Activated T-helper 17 cell treated with anti-CD3 and anti-CD28 coated beads, Interleukin-2, amount 50 U/mL, for 72 hours (primary cell): Measurements from ENCODE around the gene EMC9. TPM values are rescaled to one million over a fixed set of nuclear protein-coding genes. Genes with fewer than 3 reads are reported as not detected.
"Not testable (repeated sequence)": the region's sequence is repeated elsewhere in the genome, so short reads cannot be mapped to it uniquely, and the experiment has no call there.

Experiments
- ATAC-seq: fragments of 150-1000 bp; cut with Tn5 transposase; replicated peaks from 2 replicates; pipeline ENCODE4 v1.10.0; 2021; ENCODE audit warnings: mild to moderate bottlenecking, moderate library complexity
- H3K27ac Mint-ChIP-seq: one replicate; pipeline ENCODE4 v1.8.0; 2022; ENCODE audit warnings: mixed read lengths
- H3K27me3 Mint-ChIP-seq: one replicate; pipeline ENCODE4 v1.8.0; 2022; ENCODE audit warnings: mixed read lengths
- H3K36me3 Mint-ChIP-seq: one replicate; pipeline ENCODE4 v1.8.0; 2022; ENCODE audit warnings: low read depth, mild to moderate bottlenecking, mixed read lengths
- H3K4me1 Mint-ChIP-seq: one replicate; pipeline ENCODE4 v1.8.0; 2022; ENCODE audit warnings: mixed read lengths
- H3K4me3 Mint-ChIP-seq: one replicate; pipeline ENCODE4 v1.8.0; 2022; ENCODE audit warnings: mild to moderate bottlenecking, mixed read lengths
- H3K9me3 Mint-ChIP-seq: one replicate; pipeline ENCODE4 v1.8.0; 2022; ENCODE audit warnings: mixed read lengths
- total RNA-seq, 2 donors: library from RNA; stranded (reverse); gene quantifications; one replicate each; pipeline ENCODE4 v1.2.3, GENCODE V29; 2022

Gene EMC9
- total RNA-seq, 2 donors from 2014 or later = 31.0 to 43.8 TPM

DNA sequence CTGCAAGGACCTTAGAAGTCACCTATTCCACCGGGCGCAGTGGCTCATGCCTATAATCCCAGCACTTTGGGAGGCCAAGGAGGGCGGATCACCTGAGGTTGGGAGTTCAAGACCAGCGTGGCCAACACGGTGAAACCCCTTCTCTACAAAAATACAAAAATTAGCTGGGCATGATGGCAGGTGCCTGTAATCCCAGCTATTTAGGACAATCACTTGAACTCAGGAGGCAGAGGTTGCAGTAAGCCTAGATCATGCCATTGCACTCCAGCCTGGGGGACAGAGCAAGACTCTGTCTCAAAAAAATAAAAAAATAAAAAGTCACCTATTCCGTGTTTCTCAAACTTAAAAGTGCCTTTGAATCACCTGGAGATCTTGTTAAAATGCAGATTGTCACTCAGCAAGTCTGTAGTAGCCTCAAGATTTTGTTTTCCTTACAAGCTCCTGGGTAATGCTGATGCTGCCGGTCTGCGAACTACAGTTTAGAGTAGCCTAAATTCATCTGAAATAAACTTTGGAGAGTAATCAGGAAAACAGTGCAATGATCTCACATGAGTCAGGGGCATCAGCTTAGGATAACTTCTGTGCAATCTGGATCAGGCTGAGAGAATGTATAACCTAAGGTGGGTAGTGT lies 35.7 kb downstream of the EMC9 start:
- H3K9me3 Mint-ChIP-seq, H3K27me3 Mint-ChIP-seq, H3K4me1 Mint-ChIP-seq, ATAC-seq, H3K4me3 Mint-ChIP-seq: not testable (repeated sequence)
- Mint-ChIP-seq H3K36me3 (peaks cover 35% of the 10 kb centered on the region), H3K27ac (peak overlapping the region; percentile 28)

DNA sequence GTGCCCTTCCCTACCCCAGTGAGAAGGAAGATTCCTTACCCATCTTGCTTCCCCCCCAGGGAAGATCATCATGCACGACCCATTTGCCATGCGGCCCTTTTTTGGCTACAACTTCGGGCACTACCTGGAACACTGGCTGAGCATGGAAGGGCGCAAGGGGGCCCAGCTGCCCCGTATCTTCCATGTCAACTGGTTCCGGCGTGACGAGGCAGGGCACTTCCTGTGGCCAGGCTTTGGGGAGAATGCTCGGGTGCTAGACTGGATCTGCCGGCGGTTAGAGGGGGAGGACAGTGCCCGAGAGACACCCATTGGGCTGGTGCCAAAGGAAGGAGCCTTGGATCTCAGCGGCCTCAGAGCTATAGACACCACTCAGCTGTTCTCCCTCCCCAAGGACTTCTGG lies 37.9 kb downstream of the EMC9 start:
- H3K4me3 Mint-ChIP-seq = no peak overlapping the region
- peaks cover 52% of the 10 kb centered on the region for H3K36me3 Mint-ChIP-seq
- H3K9me3 Mint-ChIP-seq = no peaks in the 10 kb centered on the region
- no peaks in the 10 kb centered on the region for H3K27me3 Mint-ChIP-seq
- ATAC-seq = no peak
- H3K27ac Mint-ChIP-seq = no peak overlapping the region
- H3K4me1 Mint-ChIP-seq = no peaks in the 10 kb centered on the region

DNA sequence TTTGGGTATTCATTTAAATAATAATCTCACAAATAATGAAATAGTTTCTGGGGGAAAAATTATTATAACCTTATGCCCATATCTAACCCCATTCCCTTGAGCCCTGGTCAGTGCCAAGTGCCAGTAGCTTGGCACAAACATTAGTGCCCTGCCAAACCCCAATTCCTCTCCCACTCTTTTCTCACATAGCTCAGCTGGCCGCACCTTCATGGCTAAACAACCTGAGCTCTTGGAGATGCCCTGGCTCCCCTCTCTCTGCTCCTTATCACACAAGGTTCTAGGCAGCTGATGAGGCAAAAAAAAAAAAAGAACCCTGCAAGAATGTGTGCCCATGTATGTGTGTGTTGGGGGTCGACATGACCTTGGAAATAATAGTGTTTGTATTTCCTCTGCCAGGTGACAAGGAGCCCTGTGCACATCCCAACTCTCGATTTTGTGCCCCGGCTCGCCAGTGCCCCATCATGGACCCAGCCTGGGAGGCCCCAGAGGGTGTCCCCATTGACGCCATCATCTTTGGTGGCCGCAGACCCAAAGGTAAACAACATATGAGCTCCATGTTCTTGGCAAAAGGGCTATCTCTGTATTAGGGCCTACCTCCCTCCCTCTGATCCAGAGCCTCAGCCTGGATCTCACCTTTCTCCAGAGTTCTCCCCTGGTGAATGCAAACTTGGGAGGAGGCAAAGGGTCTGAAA lies 38.9 kb downstream of the EMC9 start:
- H3K36me3 Mint-ChIP-seq = peaks cover 60% of the 10 kb centered on the region
- no peaks in the 10 kb centered on the region for H3K9me3 Mint-ChIP-seq
- no peak overlapping the region for H3K27ac Mint-ChIP-seq
- H3K4me3 Mint-ChIP-seq = no peak overlapping the region
- no peak for ATAC-seq
- H3K27me3 Mint-ChIP-seq = no peaks in the 10 kb centered on the region
- H3K4me1 Mint-ChIP-seq = no peaks in the 10 kb centered on the region

DNA sequence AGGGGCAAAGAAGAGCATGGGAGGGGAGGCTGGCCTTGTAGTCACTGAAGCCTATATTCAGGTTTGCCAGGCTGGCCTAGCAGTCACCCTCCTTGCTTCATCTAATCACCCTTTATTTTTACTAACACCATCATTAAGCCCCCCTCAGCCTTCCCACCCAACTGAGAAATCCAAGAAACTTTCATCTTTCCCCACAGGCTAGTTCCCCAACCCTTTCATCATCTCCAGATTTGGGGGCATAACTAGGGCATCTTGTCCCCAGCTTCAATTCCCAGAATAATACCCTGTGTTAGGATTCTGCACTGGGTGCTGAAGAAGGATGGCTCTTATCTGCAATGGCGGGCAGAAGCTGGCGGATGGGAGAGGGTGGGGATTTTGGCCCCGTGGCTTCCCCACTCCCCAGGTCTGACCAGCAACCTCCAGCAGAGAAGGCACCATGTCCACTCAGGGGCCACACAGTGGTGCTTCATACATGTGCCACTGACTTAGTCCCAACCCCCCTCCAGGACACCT lies 40.4 kb downstream of the EMC9 start:
- H3K4me3 Mint-ChIP-seq = no peak overlapping the region
- peaks cover 70% of the 10 kb centered on the region for H3K36me3 Mint-ChIP-seq
- H3K27me3 Mint-ChIP-seq = no peaks in the 10 kb centered on the region
- H3K4me1 Mint-ChIP-seq = no peaks in the 10 kb centered on the region
- ATAC-seq = no peak
- peak overlapping the region; percentile 46 for H3K27ac Mint-ChIP-seq
- H3K9me3 Mint-ChIP-seq = no peaks in the 10 kb centered on the region

DNA sequence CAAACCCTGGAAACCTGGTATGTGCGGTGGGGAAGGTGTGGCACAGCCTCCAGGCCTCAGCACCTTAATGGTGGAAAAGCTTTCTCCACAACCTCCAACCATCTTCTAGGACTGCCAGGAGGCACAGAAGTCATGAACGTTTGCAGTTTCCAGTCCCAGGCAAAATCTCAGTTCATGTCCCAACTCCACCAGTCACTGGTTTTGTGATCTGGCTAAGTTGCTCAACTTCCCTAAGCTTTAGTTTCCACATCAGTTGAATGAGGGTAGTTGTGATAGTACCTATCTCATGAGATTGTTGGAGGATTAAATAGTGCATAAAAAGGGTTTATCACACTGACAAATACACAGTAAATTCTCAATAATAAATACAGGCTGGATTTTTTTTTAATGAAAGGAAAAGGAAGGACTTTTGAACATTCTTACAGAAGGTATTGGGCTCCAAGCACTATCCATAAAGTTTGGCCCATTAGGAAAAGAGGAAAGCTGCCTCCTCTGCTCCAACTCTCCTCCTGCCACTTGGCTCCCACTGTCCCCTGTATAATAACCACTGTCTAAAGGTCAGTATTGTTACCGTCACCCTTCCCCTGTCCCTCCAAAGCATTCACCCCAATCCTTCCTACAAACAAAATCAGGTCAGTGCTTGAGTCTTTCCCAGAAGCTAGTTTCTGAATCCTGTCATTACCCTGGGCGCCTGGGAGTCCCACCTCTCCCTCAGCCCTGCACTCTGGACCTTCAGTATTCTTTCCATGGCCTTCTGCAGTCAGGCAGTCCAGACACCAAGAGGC lies 41.0 kb downstream of the EMC9 start:
- ATAC-seq = no peak
- H3K4me3 Mint-ChIP-seq = no peak overlapping the region
- peaks cover 5% of the 10 kb centered on the region for H3K4me1 Mint-ChIP-seq
- H3K27ac Mint-ChIP-seq = peak overlapping the region; percentile 46
- no peaks in the 10 kb centered on the region for H3K27me3 Mint-ChIP-seq
- H3K36me3 Mint-ChIP-seq = peaks cover 75% of the 10 kb centered on the region
- H3K9me3 Mint-ChIP-seq = no peaks in the 10 kb centered on the region

DNA sequence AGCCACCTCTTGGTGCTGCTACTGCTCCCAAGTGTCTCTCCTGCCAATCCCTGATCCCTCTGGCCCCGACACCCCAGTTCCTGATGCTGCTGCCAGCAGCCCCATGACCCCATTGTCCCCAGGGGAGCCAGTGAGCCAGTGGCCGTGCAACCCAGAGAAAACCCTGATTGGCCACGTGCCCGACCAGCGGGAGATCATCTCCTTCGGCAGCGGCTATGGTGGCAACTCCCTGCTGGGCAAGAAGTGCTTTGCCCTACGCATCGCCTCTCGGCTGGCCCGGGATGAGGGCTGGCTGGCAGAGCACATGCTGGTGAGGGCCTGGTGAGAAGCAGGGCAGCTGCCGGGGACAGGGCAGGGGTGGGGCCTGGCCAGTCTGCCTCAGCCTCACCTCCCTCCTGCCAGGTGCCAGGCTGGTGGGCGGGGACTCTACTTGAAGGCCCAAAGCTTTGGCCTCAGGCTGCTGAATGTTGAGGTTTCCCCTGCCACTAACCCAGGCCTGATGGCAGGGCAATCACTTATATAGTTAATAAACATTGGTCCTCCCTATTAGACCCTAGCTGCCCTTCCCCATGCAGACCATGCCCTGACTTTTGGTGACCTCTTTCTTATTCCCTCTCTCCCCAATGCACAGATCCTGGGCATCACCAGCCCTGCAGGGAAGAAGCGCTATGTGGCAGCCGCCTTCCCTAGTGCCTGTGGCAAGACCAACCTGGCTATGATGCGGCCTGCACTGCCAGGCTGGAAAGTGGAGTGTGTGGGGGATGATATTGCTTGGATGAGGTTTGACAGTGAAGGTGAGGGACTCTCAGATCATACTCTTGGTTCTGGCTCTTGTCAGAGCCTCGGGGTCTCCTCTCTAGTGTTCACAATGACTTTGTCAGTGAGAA lies 42.2 kb downstream of the EMC9 start:
- Mint-ChIP-seq H3K4me3 (no peak overlapping the region), H3K36me3 (peaks cover 77% of the 10 kb centered on the region), H3K4me1 (peaks cover 6% of the 10 kb centered on the region), H3K27ac (no peak overlapping the region), H3K9me3 (no peaks in the 10 kb centered on the region), H3K27me3 (no peaks in the 10 kb centered on the region)
- ATAC-seq = no peak

DNA sequence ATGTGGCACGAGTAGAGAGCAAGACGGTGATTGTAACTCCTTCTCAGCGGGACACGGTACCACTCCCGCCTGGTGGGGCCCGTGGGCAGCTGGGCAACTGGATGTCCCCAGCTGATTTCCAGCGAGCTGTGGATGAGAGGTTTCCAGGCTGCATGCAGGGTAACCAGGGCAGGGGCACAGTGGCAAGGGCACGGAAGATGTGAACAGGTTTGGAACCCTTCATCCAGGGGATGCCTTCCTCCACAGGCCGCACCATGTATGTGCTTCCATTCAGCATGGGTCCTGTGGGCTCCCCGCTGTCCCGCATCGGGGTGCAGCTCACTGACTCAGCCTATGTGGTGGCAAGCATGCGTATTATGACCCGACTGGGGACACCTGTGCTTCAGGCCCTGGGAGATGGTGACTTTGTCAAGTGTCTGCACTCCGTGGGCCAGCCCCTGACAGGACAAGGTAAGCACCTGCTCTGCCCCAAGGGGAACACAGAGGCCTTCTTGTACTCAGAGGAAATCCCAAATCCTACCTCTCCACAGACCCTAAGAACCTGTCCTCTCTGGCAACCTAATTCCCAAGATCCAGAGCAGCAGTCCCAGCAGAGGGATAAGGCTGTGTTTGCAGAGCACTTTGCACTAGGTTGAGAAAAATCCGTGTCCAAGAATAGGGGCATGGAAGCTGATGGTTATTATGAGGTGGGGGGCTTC lies 43.0 kb downstream of the EMC9 start:
- peaks cover 69% of the 10 kb centered on the region for H3K36me3 Mint-ChIP-seq
- H3K4me1 Mint-ChIP-seq = peaks cover 9% of the 10 kb centered on the region
- H3K9me3 Mint-ChIP-seq = no peaks in the 10 kb centered on the region
- no peak for ATAC-seq
- no peaks in the 10 kb centered on the region for H3K27me3 Mint-ChIP-seq
- H3K27ac Mint-ChIP-seq = no peak overlapping the region
- no peak overlapping the region for H3K4me3 Mint-ChIP-seq

DNA sequence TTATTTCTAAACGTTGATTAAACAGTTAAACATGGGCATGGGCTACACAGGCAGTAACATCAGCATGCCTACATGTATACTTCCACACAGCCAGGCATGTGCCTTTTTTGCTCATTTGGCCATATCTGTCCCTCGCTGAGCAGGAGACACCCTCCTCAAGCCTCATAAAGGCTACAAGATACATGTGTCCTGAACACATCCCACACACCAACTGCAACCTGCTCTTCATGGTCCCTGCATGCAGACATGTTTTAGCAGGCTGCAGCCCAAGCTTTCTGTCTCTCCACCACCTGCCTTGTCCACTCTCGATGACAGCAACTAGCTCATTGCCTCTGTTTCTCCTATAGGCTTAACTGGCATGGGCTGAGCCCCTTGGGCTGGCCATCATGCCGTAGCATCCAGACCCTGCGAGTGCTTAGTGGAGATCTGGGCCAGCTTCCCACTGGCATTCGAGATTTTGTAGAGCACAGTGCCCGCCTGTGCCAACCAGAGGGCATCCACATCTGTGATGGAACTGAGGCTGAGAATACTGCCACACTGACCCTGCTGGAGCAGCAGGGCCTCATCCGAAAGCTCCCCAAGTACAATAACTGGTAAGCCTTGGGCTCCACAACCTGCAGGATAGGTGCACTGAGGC lies 44.7 kb downstream of the EMC9 start:
- H3K4me3 Mint-ChIP-seq = peak overlapping the region; percentile 43
- H3K9me3 Mint-ChIP-seq = no peaks in the 10 kb centered on the region
- H3K27me3 Mint-ChIP-seq = no peaks in the 10 kb centered on the region
- H3K36me3 Mint-ChIP-seq = peaks cover 57% of the 10 kb centered on the region
- peaks cover 14% of the 10 kb centered on the region for H3K4me1 Mint-ChIP-seq
- peak overlapping the region; percentile 26 for H3K27ac Mint-ChIP-seq
- ATAC-seq = no peak

DNA sequence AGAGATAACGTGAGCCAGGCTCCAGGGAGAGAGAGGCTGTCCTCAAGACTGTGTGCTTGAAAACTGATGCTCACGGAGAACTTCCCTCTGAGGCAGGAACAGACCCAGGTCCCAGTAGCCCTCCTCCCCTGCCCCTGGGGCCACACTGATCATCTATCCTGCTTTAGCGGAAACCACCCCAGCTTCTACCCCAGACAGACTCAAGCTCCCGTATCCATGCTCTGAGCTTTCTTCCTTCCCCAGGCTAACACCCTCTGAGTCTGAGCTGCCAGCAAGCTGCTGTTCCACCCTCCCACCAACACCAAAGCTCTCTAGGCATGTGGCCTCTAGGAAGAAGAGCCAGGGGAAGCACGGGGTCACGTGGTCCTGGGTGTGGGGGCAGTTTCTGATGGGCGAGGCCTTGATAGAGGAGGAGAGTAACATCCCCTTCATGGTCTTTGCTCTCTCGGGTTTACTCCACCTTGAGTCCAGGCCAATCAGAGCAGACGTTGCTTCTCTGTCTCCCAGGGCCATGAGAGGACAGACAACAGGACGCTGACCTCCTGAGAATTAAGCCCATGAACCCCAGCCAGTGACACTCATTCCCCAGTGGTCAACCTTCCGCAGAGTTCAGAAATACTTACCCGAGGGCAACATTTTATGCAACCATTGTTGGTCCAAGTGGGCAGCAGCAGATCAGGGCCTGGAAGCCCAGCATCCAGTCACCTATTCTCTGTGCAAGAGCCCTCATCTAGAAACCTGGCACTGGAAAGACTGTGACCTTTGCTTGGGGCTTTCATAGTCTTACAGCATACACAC lies 45.9 kb downstream of the EMC9 start:
- H3K9me3 Mint-ChIP-seq = no peaks in the 10 kb centered on the region
- H3K4me3 Mint-ChIP-seq = peak overlapping the region; percentile 92
- H3K4me1 Mint-ChIP-seq = peaks cover 17% of the 10 kb centered on the region
- peak overlapping the region; percentile 97 for H3K27ac Mint-ChIP-seq
- no peaks in the 10 kb centered on the region for H3K27me3 Mint-ChIP-seq
- peaks cover 47% of the 10 kb centered on the region for H3K36me3 Mint-ChIP-seq
- peak; percentile 68 for ATAC-seq

DNA sequence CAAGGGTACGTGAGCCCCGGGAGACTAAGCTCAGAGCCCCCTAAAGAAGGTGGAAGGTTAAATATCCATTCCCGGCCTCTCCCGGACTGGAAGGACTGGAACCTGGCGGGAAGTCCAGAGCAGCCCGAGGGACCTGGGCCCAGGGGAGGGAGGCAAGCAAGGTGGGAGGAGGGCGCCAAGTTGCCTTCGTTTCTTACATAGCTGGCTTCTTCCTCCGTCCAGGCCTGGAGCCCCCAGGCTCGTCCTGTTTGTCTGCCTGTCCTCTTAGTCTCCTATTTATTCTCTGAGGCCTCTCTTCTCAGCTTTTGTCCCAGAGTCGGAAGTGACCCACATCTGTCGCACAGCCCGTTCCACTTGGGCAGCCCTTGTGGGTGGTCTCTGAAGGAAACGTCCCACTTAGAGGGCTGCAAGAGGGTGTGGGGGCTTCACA lies 46.5 kb downstream of the EMC9 start:
- peak; percentile 4 for ATAC-seq
- Mint-ChIP-seq H3K36me3 (peaks cover 40% of the 10 kb centered on the region), H3K9me3 (no peaks in the 10 kb centered on the region), H3K27ac (peak overlapping the region; percentile 97), H3K4me1 (peaks cover 19% of the 10 kb centered on the region), H3K4me3 (peak overlapping the region; percentile 92), H3K27me3 (no peaks in the 10 kb centered on the region)

DNA sequence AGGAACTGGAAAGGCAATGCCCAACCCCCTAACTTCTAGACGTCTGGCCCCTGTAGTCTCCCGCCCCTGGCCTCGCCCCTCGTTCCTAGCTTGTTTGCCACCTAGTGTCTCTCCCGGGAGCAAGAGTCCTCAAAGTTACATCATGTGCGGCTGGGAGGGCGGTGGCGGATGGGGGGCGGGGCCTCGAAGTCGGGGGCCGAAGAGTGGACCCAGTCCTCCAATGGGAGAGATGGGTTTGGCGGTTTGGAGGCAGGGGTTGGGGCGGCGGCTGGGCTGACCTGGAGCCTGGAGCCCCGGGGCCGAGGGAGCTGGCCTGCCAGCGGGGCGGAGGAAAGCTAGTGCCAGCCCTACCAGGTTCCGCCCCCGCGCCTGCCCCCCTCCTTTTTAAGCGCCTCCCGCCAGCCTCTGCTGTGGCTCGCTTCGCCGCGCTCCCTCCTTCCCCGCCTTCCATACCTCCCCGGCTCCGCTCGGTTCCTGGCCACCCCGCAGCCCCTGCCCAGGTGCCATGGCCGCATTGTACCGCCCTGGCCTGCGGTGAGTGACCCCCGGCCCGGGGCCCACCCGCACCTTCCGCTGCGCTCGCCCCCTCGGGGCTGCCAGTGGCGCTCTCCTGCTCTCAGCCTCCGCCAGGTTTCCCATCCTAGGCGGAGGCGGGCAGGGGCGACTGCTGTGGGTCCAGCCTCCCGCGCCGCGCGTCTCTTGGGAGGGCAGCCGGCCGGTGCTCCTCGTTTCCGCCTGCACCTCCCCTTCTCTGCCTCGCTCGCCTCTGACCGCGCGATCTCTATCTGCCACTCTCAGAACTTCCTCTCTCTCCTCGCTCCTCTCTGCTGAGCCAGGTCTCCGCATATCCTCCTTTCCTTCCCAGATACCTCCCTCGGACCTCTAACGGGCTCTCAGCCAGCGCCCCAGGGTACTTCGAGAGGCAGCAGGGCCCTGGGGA lies 47.2 kb downstream of the EMC9 start, which contains the start of gene PCK2:
TSS of gene PCK2 (plus strand) at position 411 of the 940 bp plus-strand sequence. CDS start at position 506, 95 bp downstream.
- Mint-ChIP-seq H3K9me3 (no peaks in the 10 kb centered on the region), H3K27ac (peak within 1 kb of the TSS; percentile 97), H3K4me3 (peak within 1 kb of the TSS; percentile 92), H3K36me3 (peaks cover 34% of the 10 kb centered on the region), H3K27me3 (no peaks in the 10 kb centered on the region), H3K4me1 (peaks cover 23% of the 10 kb centered on the region)
- ATAC-seq = peak; percentile 81
